OCI-LY3 (cell line): ENCODE results near the gene ADTRP.

Source experiments
- EZH2phosphoT487 ChIP-seq: fragments of 200-600 bp; shearing (Covaris generic); IDR thresholded peaks from 2 replicates; pipeline ENCODE4 v1.6.1; 2018; ENCODE audit warnings: antibody characterized with exemption, mixed run types, low read depth
- TF ChIP-seq, protein P1 (sequence below): fragments of 200-600, 300-600 bp; sonication (generic); IDR thresholded peaks from 2 replicates; pipeline ENCODE4 v1.5.1; 2014; ENCODE audit warnings: antibody characterized with exemption, low read length, low read depth

DNA sequence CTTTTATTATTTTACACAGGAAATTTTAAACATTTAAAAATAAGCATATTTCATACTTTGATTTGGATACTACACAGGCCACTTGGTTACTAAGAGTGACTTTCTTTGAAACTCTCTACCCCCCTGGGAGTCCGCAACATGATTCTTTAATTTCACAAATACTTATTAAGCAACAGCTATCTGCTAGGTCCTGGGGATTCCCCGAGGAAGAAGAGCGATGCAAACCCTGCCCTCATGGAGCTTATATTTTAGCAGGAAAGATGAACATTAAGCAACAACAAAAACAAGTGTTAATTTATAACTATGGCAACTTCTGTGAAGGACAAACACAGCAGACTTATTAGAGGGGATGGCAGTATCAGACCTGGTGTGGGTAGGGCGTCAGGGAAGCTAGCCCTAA, 3.9 kb upstream of the ADTRP start:
- TF ChIP-seq, protein P1, sequence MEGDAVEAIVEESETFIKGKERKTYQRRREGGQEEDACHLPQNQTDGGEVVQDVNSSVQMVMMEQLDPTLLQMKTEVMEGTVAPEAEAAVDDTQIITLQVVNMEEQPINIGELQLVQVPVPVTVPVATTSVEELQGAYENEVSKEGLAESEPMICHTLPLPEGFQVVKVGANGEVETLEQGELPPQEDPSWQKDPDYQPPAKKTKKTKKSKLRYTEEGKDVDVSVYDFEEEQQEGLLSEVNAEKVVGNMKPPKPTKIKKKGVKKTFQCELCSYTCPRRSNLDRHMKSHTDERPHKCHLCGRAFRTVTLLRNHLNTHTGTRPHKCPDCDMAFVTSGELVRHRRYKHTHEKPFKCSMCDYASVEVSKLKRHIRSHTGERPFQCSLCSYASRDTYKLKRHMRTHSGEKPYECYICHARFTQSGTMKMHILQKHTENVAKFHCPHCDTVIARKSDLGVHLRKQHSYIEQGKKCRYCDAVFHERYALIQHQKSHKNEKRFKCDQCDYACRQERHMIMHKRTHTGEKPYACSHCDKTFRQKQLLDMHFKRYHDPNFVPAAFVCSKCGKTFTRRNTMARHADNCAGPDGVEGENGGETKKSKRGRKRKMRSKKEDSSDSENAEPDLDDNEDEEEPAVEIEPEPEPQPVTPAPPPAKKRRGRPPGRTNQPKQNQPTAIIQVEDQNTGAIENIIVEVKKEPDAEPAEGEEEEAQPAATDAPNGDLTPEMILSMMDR = no peak
- TF ChIP-seq EZH2phosphoT487 = no peak
